ENCODE measurements around the gene PITX1.

PITX1 gene

DNA sequence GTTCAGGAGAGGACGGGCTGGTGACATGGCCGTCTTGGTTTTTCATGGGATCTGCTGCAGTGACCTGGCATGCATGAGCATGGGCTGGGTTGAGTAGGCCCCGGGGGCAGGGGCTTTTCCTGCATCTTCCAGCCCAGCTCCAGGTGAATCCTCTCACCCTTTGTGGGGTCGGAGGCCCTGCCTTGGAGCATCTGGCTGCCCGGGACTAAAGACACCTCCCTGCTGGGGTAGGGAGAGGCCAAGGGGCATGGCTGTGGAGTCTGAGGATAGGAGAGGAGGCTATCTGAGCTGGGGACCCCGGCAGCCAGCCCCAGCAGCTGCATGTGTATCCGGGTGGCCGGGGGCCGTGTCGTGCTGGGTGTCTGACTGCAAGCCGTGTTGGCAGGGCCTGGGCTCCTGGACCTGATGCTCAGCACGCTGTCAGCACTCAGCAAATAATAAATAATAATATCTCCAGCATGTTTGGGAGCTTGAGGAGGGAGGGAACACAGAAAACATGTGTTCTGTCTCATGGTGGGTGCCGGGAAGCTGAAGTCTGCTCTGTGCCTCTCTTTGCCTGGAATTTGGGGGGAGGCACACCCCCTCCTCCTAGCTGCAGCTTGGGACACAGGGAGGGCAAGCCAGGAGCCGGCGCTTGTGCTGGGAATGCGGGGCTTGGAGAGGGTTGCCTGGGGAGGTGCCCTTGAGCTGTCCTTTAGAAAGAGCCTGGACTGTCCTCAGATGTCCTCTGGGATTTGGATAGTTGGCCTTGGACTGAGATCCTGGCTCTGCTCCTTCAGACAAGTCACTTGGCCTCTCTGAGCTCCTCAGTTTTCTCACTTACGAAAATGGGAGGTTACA, 28.4 kb upstream of the PITX1 start:
- no peak for DNase-seq (ENCODE audit: low read depth)

DNA sequence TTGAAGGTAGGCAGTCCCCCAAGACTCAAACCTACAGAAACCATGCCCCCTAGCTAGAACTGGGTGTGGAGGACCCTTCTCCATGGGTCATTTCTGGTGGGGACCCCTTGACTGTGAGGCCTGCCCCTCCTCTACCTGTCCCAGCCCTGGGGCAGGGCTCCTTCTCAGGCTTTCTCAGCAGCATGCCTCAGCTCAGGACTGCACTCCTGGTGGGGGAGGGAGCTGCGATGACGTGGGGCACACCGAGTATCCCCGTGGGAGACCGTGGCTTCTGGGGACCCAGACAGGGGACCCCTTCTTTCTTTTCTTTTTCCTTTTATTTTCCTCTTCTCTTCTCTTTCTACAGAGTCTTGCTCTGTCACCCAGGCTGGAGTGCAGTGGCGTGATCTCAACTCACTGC, 27.0 kb upstream of the PITX1 start:
- no peak for DNase-seq (ENCODE audit: low read depth)

DNA sequence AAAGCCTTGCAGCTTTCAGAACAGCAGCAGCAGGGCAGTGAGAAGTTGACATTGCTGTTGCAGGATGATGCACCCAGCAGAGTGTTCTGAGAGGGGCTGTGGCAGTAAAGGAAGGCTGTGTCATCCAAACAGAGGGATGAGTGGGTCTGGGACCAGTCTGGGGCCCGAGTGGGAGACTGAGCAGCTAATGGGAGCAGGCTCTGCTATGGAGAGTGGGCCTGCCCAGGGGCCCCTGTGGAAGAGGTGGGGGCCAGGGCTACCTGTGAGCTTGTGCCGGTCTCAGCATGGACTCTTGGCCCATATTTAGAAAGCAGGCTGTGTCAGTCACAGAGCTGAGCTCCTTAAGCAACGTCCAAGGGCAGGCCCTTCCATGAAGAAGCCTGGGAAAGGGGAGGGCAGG, 26.0 kb upstream of the PITX1 start:
- DNase-seq (ENCODE audit: low read depth): no peak

DNA sequence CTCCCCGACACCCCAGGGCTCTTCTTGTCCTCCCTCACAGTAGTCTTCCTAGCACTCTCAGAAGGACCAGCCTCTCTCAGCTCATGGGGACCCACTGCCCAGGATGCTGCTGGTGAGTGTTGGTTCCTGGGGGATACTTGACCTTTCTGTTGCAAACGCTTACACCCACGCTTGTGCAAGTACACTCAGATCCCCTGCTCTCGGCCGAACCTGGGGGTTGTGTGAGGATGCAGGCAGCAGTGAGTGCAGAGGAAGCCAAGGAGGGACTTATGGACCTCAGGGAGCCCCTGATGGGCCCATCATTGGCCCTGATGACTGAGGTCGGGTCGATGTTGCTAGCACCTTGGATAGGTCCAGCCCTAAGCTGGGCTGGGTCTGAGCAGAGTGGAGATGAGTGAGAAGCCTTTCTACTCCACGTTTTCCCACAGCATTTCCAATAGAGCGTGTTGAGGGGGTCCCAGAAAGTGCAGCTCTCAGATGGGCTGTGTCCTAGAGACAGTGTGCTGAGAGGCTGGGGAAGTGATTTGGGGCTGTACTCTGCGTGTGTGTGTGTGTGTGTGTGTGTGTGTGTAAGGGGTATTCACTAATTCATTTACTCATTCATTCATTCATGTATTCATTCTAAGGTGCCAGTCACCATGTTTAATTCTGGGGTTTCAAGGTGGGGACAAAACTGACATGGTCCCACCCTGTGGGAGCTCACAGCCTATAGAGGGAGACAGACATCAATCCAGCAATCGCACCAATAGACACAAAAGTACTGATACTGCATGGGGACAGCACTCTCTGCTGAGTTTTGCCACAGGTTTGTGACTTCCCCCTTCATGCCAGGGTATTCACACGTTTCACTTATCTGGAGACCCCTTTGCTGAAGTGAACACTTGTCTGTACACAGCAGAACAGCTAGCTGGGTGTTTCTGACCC, 25.2 kb upstream of the PITX1 start:
- no peak for DNase-seq (ENCODE audit: low read depth)

DNA sequence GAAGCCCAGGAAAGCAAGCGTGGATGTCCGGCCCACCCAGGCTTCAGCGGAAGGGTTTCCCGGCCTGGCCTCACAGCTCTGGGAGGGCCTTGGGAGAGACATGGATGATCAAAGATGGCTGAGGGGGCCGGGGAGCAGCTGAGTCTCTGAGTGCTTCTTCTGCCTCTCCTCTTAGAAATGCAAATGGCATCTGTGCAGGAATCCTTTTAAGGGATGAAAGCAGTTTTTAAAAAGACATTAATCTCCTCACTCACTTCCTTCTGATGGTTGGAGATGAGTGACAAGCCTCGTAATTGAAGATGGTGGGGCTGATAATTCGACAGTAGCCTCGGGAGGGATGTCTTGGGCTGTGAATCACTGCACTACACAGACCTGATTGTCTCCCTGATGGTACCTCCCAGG, 24.3 kb upstream of the PITX1 start:
- no peak for DNase-seq (ENCODE audit: low read depth)

DNA sequence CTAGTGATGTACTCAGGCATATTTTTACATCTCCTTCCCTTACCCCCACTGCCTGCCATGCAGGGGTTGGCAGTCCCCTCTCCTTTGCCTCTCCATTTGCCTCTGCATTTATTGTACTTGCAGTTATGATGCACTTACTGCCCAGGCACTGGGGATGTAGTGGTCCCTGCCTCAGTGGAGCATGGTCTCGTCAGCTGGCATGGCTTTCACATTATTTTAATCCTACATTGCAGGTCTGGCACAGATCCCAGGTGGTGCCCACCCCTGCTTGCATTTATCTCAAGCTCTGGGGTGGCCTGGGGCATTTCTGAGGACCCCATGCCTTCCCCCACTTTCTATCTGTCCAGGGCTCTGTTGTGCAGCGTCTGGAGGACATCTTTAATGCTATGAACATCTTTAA, 23.2 kb upstream of the PITX1 start:
- DNase-seq (ENCODE audit: low read depth): no peak

DNA sequence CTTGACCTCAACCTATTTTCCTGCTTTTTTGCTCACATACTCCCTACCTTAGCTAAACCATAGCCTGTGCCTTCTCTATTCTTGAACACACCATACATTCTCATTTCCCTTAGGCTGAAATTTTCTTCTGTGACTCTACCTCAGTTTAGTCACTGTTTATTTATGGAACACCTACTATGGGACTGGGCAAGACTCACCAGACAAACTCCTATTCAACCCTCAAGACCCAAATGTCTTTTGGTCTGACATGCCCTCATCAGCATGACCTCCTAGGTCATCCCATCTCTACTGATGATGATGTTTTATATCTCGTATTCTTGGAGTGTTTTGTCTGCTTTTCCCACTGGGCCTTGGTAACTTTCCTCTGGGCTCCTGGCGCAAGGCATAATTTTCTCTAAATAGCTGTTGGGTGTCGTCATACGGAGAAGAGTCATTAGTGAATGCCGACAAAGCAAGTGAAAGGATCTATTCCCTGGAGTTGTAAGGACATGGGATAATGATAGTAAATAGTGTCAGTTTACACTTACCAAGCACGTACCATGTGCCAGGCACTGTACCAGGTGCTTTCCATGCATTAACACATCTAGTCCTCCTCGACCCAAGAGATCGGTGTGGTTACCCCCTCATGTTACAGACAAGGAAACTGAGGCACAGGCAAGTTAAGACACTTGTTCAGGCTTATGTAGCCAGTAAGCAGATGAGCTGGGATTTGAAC, 22.4 kb upstream of the PITX1 start:
- no peak for DNase-seq (ENCODE audit: low read depth)

DNA sequence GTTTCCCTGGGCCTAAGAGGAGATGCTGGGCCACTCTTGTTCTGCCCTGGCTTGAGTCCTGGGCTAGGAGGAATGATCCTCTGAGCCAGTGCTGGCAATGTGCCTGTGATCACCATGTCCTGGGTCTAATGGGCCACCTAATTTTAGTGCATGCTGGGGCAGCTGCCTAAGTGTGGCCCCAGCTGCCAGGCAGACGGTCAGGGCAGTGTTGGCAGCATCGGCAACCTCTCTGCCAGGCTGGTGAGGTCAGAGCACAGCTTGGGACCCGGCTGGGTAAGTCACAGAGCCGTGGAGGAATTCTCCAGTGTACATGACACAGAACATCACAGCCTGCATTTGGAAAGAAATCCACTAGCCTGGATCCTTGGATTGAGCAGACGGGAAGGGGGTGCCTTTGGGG, 21.4 kb upstream of the PITX1 start:
- DNase-seq (ENCODE audit: low read depth): no peak

DNA sequence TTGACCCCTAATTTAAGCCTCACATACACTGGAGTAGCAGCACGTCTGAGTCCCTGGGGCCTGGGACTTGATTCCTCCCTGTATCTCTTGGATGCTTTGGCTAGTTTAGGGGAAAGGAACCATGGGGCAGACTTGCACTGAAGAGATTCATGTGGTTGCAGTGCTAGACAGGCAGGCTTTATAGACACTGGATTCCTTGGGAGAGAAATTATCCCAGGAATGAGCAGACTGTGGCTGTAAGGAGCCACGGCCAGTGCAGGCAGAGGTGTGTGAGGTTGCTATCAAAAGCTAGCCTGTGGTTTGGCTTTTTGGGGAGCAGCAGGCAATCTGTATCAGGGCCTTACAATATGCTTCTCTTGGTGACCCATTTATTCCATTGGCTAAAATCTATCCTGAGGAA, 20.5 kb upstream of the PITX1 start:
- DNase-seq (ENCODE audit: low read depth): no peak

DNA sequence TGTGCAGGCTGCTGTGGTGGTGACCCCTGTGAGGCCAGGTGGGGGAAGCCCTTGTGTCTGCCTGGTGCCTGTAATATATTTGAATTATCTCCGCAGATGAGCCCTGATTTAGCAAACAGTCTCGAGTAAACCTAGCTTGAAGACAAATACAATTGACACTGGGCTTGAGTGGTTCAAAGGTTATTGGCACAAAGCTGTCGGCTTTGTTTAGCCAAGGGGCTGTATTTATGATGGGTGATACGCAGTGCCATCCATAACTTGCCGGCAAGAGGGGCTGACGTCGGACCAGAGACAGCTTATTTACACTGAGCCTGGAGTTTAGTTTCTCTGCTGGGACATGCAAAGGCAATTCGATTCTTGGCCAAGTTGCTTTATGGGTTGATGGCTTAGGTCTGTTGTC, 20.0 kb upstream of the PITX1 start:
- DNase-seq (ENCODE audit: low read depth): no peak

DNA sequence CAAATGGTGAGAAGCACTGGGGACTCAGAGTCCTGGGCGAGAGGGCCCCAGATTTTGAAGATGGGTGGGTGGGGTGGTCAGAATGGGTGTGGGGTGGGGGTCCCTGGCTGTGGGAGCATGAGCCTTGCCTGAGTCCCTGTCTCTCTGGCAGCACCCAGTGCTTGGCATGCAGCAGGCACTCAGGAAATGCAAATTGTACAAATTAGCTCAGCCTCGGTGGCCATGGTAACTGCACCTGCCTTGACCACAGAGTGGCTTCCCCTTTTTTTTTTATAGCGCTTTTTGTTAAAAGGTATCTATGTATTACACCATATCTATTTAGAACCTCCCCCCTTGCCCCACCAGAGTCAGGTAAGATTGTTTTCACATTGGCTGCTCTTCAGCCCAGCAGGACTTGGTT, 19.2 kb upstream of the PITX1 start:
- no peak for DNase-seq (ENCODE audit: low read depth)

DNA sequence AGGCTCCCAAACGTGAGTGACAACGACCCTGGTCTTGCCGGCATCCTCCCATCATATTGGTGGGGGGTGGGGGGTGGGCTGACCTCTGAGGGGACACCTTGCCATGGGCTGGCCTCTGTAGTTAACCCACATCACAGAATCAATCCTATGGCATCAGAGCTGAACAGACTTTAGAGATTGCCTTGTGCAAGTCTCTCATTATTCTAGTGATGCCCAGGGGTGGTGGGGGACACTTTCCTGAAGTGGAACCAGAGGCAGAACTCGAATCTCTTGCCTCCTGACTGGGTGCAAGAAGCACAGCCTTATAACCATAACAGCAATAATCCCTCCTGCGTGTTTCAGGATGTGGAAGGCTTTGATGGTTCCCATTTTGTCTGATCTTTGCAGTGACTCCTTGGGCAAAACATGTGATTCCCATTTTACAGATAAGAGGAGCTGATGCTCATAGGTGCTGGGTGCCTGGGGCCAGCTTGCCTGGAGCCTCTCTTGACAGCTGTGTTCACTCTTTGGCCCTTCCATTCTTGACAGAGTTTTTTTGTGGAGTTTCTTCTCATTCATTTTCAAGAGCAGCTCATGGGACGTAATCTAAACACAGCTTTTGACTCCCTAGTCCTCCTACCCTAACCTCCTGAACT, 18.6 kb upstream of the PITX1 start:
- no peak for DNase-seq (ENCODE audit: low read depth)

DNA sequence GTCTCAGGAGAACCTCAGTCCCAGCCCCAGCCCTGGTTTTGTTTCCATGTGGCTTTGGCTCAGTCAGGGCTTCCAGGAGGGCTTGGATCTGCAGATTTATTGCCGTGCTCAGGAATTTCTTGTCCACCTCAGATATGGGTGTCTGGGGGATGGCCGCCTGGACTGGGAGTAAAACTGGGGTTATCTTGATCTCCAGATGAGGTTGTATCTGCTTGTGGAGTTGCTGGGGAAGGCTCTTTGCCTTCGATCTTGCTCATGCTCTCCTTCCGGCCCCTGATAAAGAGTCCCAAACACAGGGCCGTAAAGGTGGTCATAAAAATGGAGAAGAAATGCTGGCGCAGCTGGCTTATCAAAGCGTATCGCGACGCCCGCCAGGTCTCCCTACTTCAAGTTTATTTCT, 17.8 kb upstream of the PITX1 start:
- DNase-seq (ENCODE audit: low read depth): no peak

DNA sequence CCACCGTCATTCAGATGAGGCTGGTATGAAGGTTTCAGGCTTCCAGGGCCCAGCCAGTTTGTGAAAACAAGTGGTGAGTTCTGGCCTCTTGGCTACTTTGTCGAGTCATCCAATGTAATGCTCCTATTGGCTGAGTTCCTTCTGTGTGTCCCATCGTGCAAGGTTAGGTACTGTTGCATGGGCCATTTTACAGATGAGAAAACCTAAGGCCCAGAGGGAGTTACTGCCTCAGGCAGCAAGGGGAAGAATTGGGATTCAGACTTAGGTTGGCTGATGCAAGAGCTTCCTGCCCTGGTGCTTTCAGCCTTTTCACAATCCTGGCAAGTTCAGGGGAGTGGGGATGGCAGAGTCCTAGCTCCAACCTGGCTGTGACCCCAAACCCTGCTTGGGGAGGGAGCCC, 17.4 kb upstream of the PITX1 start:
- no peak for DNase-seq (ENCODE audit: low read depth)

DNA sequence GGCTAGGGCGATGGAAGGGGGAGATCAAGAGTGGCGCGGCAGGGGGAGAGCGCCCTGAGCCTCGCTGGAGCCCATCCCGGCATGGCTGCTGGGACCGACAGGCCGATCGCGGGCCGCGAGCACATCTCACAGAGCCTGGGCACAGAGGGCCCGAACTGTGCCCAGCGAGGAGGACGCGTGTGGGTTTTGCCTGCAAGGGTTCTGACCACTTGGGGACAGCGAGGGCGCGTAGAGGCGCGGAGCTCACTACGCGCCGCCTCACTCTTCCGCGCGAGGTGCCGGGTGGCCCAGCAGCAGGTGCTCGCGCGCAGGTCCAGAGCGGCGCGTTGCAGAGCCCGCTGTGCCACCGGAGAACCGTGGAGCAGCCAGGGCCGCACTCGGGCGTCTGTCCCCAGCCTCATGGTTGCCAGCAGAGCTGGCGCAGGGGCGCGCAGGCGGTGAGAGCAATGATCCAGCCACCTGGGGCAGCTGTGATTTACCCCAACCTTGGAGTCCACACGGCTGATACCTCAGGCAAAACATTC, 16.3 kb upstream of the PITX1 start:
- DNase-seq (ENCODE audit: low read depth): no peak

DNA sequence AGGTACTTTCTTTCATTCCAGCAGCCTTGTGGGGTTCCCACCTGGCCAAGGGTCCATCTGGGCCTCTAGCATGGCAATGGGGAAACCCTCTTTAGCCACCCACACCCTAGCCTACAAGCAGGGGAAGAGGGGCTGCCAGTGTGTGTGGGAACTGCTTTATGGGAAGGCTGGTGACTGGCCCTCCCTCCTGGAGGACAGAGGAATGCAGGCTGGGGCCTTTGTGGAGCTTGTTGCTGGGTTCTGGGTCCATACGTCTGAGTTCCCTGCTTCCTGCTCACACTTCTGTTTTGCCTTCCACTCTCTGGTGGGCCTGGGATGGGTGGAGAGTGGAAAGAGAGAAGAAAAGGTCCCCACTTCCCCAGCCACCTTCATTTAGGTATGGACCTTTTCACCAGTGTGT, 14.9 kb upstream of the PITX1 start:
- DNase-seq (ENCODE audit: low read depth): no peak

DNA sequence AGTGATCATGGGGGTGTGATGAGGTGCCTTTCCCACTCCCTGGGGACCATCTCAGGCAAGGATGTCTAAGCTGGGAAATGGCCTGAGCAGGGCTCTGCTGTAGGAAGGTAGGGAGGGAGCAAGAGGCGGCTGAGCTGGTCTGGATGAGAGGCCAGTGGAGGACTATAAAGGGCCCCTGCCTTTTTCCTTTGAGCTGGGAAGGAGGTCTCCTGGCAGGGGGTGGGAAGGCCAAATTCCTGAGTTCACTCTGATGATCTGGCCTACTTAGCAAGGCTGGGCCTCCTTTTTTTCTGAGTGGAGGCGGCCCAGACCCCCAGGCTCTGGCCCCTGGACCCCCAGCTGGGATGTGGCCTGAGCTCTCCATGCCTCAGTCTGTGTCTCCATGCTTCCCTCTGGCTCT, 14.3 kb upstream of the PITX1 start:
- no peak for DNase-seq (ENCODE audit: low read depth)

DNA sequence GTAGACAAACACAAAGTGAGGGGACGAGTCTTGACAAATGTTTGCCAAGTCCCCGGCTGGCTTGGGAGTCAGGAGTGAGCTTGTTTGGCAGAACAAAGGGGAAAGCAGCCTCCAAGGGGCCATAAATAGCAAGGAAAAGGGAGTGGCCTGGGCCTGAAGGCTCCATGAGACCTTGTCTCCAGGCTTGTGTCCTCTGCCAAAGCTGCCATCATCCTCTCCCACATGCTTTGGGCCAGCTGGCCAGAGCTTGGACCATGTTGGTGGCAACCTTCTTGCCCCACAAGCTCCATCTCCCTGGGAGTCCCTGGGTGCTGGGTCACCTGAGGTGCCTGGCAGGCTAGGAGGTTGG, 13.3 kb upstream of the PITX1 start:
- no peak for DNase-seq (ENCODE audit: low read depth)

DNA sequence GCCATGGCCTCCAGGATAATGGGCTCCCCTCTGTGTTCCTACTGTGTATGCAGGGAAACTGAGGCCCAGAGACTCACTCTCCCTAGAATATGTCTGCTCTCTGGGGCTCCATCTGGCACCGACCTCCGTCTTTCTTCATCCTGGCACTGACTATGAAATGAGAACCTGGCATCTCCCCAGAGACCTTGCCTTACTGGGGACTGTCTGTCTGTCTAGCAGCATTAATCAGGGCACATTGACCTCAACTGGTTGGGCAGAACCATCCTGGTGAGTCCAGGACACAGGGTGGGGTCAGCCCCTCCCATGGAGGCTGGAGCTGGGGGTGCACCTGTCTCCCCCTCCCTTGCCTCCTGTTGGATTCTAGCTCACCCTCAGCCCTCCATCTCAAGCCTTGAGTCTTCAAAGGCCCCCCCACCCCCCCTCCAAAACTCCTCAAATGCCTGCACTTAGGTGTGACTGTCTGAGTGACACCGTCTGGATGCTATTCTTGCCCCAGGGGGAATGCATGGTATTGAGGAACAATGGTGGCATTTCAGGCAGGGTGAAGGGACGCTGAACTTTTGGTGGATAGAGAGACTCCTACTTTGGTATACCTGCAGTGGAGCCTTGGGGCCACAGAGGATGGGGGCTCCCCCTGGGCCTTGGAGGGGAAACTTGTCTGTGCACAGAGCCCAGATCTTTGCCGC, 12.8 kb upstream of the PITX1 start:
- DNase-seq (ENCODE audit: low read depth): no peak

DNA sequence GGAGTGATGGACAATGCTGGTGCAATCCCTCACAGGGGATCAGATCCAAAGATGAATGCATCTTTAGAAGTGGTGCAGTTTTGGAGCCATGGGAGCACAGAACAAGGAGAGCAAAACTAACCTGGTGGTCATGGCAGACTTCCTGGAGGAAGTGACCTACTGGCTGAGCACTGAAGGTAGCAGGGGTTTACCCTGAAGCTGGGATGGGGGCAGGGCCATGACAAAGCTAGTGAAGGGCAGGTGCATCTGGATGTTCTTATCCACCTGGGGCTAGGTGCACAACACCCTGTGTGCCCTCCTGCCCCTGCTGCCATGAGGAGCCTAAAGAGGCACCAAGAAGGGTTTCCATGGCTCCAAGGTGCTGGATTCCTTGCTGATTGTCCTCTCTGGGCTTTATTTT, 11.5 kb upstream of the PITX1 start:
- no peak for DNase-seq (ENCODE audit: low read depth)

DNA sequence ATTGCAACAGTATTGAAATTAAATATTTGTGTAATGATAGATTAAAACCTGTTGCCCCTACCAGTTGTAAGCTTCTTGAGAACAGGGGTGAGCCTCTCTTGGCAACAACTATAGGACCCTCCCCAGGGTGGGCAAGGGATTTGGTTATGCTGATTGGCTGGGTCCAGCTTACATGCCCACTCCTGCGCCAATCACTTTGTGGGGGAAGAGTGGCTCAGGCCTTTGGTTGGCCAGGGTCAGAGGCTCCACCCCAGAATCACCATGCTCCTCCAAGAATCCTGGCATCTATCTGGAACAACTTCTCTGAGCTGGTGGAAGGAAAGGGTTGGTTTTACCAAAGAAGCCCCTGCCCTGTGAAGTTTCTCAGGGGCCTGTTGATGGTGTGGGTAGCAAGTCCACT, 8.6 kb upstream of the PITX1 start:
- no peak for DNase-seq (ENCODE audit: low read depth)

DNA sequence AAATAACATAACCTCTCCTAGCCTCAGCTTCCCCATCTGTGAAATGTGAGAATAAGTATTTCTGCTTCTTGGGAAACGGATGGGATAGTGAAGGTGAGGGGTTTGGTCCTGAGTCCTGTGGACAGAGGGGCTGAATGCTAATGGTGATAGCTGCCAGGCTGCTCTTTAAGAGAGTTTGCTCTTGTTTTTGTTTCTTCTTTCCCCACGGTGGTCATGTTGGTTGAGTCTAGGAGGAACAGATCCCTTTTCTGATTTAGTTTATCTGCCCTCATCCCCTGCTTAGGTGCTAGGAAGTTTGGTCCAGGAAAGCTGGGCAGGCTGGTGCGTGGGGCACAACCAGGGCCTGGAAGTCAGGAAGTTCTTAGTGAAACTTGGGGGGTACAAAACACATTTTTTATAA, 7.7 kb upstream of the PITX1 start:
- DNase-seq (ENCODE audit: low read depth): no peak

Measured in stimulated activated CD8-positive, alpha-beta memory T cell treated with anti-CD3 and anti-CD28 coated beads, Interleukin-4, amount 100 ng/mL, for 24 hours (primary cell).